ENCODE data around the gene TOMM40. TPM values are rescaled to one million over a fixed set of nuclear protein-coding genes. Genes with fewer than 3 reads are reported as not detected.

TOMM40 gene
- total RNA-seq (ENCODE audit: low replicate concordance), result 8.7 and 30.2 TPM in 2 replicates

- H3K4me3 ChIP-seq (ENCODE audit: low read depth, low read length), result peak within 1 kb of the TSS; percentile 89
- TF ChIP-seq, protein P1, sequence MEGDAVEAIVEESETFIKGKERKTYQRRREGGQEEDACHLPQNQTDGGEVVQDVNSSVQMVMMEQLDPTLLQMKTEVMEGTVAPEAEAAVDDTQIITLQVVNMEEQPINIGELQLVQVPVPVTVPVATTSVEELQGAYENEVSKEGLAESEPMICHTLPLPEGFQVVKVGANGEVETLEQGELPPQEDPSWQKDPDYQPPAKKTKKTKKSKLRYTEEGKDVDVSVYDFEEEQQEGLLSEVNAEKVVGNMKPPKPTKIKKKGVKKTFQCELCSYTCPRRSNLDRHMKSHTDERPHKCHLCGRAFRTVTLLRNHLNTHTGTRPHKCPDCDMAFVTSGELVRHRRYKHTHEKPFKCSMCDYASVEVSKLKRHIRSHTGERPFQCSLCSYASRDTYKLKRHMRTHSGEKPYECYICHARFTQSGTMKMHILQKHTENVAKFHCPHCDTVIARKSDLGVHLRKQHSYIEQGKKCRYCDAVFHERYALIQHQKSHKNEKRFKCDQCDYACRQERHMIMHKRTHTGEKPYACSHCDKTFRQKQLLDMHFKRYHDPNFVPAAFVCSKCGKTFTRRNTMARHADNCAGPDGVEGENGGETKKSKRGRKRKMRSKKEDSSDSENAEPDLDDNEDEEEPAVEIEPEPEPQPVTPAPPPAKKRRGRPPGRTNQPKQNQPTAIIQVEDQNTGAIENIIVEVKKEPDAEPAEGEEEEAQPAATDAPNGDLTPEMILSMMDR (IDR thresholded peaks at IDR 0.05; ENCODE audit: insufficient read depth, low read length), result no peak
- DNase-seq (ENCODE audit: low read depth), result no peak
Observed at GRCh38 chr19:44891016-44891882, at the start of gene TOMM40. TOMM40 (plus strand) TSS chr19:44891254; CDS start chr19:44891416, 162 bp downstream.

DNA sequence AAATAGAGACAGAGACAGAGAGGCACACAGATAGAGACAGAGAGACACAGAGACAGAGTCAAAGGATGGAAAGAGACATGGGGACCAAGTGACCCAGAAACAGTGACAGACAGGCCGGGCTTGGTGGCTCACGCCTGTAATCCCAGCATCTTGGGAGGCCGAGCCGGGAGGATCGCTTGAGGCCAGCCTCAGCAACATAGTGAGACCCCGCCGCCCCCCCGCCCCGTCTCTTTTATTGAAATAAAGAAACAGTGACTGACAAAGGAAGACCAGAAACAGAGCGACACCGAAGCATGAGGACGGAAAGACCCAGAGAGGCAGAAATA is 45.8 kb upstream of the TOMM40 start:
- DNase-seq (ENCODE audit: low read depth), result no peak
- TF ChIP-seq, protein P1 (IDR thresholded peaks at IDR 0.05; ENCODE audit: insufficient read depth, low read length), result no peak
- peak overlapping the region; percentile 78 for H3K4me3 ChIP-seq (ENCODE audit: low read depth, low read length)

- H3K4me3 ChIP-seq (ENCODE audit: low read depth, low read length), result peak within 1 kb of the TSS; percentile 91
- peak; percentile 99 for DNase-seq (ENCODE audit: low read depth)
- TF ChIP-seq, protein P1 (IDR thresholded peaks at IDR 0.05; ENCODE audit: insufficient read depth, low read length), result peak; percentile 82
Observed at GRCh38 chr19:44845612-44846454, 45.2 kb upstream of the TOMM40 start, which contains the start of gene NECTIN2. NECTIN2 (plus strand) TSS chr19:44846297; CDS start chr19:44846526, 229 bp downstream.

GRCh38 chr19:44846455-44847143 is 44.5 kb upstream of the TOMM40 start:
- TF ChIP-seq, protein P1 (IDR thresholded peaks at IDR 0.05; ENCODE audit: insufficient read depth, low read length), result no peak
- H3K4me3 ChIP-seq (ENCODE audit: low read depth, low read length), result peak overlapping the region; percentile 91
- peak; percentile 23 for DNase-seq (ENCODE audit: low read depth)

DNA sequence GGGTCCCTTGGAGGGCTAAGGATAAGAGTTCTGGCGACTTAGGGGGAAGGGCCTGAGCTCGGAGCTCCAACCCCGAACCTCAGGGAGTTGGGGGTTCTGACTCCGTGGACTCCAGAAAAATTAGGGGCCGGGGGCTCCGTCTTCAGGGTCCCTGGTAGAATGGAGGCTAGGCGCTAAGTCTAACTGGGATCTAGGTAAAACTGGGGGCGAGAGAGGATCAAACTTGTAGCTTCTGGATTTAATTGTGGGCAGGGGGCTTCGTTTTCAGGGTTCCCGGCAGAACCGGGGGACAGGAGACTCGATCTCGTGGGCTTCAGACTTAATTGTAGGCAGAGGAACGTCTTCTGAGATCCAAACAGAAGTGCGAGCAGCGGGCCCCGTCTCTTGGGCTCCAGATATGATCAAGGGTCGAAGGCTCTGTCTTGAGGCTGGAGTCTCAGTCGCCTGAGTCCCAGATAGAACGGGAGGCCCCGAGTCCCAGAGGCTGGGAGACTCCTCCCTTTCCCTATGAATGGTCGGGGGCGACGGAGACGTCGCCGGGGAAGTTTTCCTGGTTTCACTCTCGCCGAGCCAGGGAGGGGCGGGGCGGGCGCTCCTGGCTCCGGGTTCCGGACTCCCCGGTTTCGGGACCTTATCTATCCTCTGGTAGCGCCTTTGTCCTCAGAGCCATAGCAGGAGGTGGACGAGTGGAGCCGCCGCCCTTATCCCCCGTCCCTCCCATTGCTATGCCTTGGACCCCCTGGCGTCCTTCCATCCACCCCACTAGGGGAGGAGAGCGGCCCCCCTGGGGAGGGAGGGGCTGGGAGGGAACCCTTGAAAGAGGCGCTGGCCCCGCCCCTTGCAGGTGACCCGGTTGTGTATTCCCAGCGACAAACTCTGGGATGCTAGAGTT is 43.7 kb upstream of the TOMM40 start:
- TF ChIP-seq, protein P1 (IDR thresholded peaks at IDR 0.05; ENCODE audit: insufficient read depth, low read length), result no peak
- peak overlapping the region; percentile 91 for H3K4me3 ChIP-seq (ENCODE audit: low read depth, low read length)
- DNase-seq (ENCODE audit: low read depth), result peak; percentile 40

Data from fibroblast of the aortic adventitia (primary cell).